ENCODE measurements around the gene HHATL. TPM values are rescaled to one million over a fixed set of nuclear protein-coding genes. Genes with fewer than 3 reads are reported as not detected.

The HHATL gene
- total and polyA plus RNA-seq, 10 donors, result 0.13 to 0.42 TPM; not detected in 8

DNA sequence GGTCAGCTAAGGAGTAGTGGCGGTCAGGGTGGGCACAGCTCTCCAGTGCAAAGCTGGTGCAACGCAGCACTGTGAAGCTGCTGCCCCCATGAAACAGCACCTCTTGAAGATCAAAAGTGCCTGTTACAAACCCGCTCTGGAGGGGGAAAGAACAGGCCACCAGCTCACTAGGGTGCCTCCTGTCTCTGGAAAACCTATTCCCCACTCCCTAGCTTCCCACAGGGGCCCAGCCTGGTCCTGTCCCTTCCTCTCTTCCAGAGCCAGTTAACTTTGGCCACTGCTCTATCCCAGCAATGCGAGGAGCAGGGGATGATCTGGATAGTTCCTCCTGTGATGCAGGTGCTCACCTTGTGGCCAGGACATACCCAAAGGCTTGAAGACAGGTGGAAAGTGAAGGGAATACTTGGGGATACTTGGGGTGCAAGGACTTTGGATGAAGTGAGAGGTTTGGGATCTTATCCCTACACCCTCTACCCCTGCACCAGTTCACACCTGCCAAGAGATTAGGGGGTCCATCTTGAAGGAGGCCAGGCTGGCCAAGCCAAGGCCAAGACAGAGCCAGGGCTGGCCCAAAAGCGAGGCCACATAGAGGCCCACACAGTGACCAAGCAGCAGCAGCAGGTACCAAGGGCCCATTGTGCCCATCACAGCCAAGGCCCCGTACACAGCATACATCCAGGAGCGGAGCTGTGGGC is 4.2 kb downstream of the HHATL start:
- WGBS, 5 donors, result 81 to 91% (median 85%) methylated on average over 7 of the region's 7 CpGs

GRCh38 chr3:42697289-42698051 is 5.1 kb downstream of the HHATL start:
- intact Hi-C loops (cut with DNase I; ENCODE audit: low total_unique reads), result no loop called here
- H3K4me1 ChIP-seq, result peaks cover 0 to 6% (median 0%) of the 10 kb centered on the region in 6 donors
- H3K27ac ChIP-seq, result no peak overlapping the region
- peaks cover 0 to 34% (median 3%) of the 10 kb centered on the region in 7 donors for H3K27me3 ChIP-seq (replicated peaks in 1 of 7)
- DNase-seq, result no peak
- no peak overlapping the region for H3K4me3 ChIP-seq
- 86 to 89% (median 87%) methylated on average over 17 to 18 of the region's 18 CpGs for WGBS, 5 donors
- no peaks in the 10 kb centered on the region for H3K9me3 ChIP-seq
- no peaks in the 10 kb centered on the region for H3K36me3 ChIP-seq
- no peak for TF ChIP-seq POLR2AphosphoS5 (IDR thresholded peaks at IDR 0.05)
- TF ChIP-seq, protein P1, sequence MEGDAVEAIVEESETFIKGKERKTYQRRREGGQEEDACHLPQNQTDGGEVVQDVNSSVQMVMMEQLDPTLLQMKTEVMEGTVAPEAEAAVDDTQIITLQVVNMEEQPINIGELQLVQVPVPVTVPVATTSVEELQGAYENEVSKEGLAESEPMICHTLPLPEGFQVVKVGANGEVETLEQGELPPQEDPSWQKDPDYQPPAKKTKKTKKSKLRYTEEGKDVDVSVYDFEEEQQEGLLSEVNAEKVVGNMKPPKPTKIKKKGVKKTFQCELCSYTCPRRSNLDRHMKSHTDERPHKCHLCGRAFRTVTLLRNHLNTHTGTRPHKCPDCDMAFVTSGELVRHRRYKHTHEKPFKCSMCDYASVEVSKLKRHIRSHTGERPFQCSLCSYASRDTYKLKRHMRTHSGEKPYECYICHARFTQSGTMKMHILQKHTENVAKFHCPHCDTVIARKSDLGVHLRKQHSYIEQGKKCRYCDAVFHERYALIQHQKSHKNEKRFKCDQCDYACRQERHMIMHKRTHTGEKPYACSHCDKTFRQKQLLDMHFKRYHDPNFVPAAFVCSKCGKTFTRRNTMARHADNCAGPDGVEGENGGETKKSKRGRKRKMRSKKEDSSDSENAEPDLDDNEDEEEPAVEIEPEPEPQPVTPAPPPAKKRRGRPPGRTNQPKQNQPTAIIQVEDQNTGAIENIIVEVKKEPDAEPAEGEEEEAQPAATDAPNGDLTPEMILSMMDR (IDR thresholded peaks at IDR 0.05 in 8 of 11, conservative IDR thresholded peaks at IDR 0.05 in 3 of 11), result no peak

More for the DNA sequence above, 4.2 kb downstream of the HHATL start:
- H3K4me3 ChIP-seq, result no peak overlapping the region
- TF ChIP-seq, protein P1 (IDR thresholded peaks at IDR 0.05 in 8 of 11, conservative IDR thresholded peaks at IDR 0.05 in 3 of 11), result no peak
- no peak for TF ChIP-seq POLR2A (IDR thresholded peaks at IDR 0.05)
- no peak for TF ChIP-seq POLR2AphosphoS5 (IDR thresholded peaks at IDR 0.05)
- no peak overlapping the region for H3K27ac ChIP-seq
- DNase-seq, result no peak
- H3K36me3 ChIP-seq, result no peaks in the 10 kb centered on the region
- H3K9me3 ChIP-seq, result no peaks in the 10 kb centered on the region
- intact Hi-C loops (cut with DNase I; ENCODE audit: low total_unique reads), result no loop called here
- peaks cover 0 to 6% (median 0%) of the 10 kb centered on the region in 6 donors for H3K4me1 ChIP-seq
- H3K27me3 ChIP-seq (replicated peaks in 1 of 7), result peaks cover 0 to 43% (median 3%) of the 10 kb centered on the region in 7 donors

DNA sequence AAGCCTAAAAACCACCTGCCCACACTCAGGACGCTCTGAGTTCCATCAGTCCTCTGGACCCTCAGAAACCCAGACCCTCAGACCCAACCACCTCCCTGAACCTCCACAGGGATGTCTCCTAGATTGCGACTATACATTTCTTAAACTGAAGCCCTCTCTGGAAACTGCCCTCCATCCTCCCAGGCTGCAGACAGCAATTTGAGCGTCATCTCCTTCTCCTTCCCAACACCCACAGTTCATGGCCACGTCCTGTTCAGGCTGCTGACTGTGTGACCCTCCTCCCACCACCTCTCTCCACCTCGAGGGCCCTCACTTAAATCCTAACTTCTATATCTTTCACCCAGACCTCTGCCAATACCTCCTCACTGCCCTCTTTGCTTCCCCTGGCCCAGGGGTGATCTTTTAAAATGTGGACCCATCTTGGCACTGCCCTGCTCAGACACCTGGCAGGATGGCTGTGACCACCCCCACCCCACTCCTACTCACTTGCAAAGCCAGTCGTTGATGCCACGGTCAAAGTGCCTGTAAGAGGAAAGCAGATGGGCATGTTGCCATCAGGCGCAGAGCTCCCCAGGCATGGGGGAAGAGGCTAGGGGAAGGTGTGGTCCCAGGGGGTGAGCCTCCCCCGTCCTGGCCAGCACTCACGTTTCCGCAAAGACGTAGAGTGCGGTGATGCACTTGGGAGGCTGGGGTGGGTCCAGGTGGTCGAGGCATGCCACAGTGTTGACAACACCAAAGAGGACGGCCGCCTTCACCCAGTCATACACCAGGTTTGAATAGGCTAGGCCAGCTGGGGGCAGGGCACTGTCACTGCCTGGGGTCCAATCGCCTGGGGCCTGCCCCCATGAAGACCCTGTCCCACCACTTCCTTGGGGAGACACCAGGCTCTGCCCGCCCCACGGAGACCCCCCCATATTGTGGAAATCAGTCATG is 6.0 kb downstream of the HHATL start:
- intact Hi-C loops (cut with DNase I; ENCODE audit: low total_unique reads), result no loop called here

More for the DNA sequence above, 6.0 kb downstream of the HHATL start:
- Histone ChIP-seq H3K9me3 (no peaks in the 10 kb centered on the region), H3K4me3 (no peak overlapping the region), H3K27me3 (replicated peaks in 1 of 7) (peaks cover 0 to 25% (median 0%) of the 10 kb centered on the region in 7 donors), H3K27ac (no peak overlapping the region), H3K4me1 (peaks cover 0 to 4% (median 0%) of the 10 kb centered on the region in 6 donors), H3K36me3 (no peaks in the 10 kb centered on the region)
- WGBS, 5 donors, result 65 to 77% (median 75%) methylated on average over 17 to 19 of the region's 19 CpGs
- no peak for DNase-seq
- TF ChIP-seq POLR2A (IDR thresholded peaks at IDR 0.05), result no peak
- TF ChIP-seq POLR2AphosphoS5 (IDR thresholded peaks at IDR 0.05), result no peak
- TF ChIP-seq, protein P1 (IDR thresholded peaks at IDR 0.05 in 8 of 11, conservative IDR thresholded peaks at IDR 0.05 in 3 of 11), result no peak
